HCT116 (cell line): ENCODE data around the gene UCK1.

Experiments
- EGR1 ChIP-seq: IDR thresholded peaks from 2 replicates; pipeline ENCODE4 v1.6.1; 2012; ENCODE audit warnings: low read depth
- EZH2 ChIP-seq: fragments of 200-600 bp; sonication (generic); IDR thresholded peaks from 2 replicates; pipeline ENCODE4 v1.6.1; 2017; ENCODE audit warnings: antibody characterized with exemption, mixed run types
- EZH2phosphoT487 ChIP-seq: fragments of 200-600 bp; IDR thresholded peaks from 2 replicates; pipeline ENCODE4 v1.6.1; 2018; ENCODE audit warnings: antibody characterized with exemption, borderline replicate concordance
- JUND ChIP-seq: IDR thresholded peaks from 2 replicates; pipeline ENCODE4 v1.6.1; 2012
- POLR2A ChIP-seq: IDR thresholded peaks from 2 replicates; pipeline ENCODE4 v1.7.0; 2011; ENCODE audit warnings: borderline replicate concordance; ENCODE audit not compliant: insufficient read depth, insufficient read length; ENCODE audit errors: extremely low read depth
- POLR2AphosphoS5 ChIP-seq: IDR thresholded peaks from 2 replicates; pipeline ENCODE4 v1.6.1; 2011; ENCODE audit warnings: mild to moderate bottlenecking, low read depth, low read length, moderate library complexity
- TCF7L2 ChIP-seq: IDR thresholded peaks from 2 replicates; pipeline ENCODE4 v1.7.0; 2011; ENCODE audit warnings: borderline replicate concordance, inconsistent platforms; ENCODE audit not compliant: insufficient read depth, insufficient read length; ENCODE audit errors: extremely low read depth
- YY1 ChIP-seq: IDR thresholded peaks from 2 replicates; pipeline ENCODE4 v1.6.1; 2011; ENCODE audit warnings: low read length, low read depth, moderate library complexity, mild to moderate bottlenecking; ENCODE audit not compliant: insufficient replicate concordance; ENCODE audit errors: extremely low read depth
- ZFX ChIP-seq: fragments of 450-650 bp; IDR thresholded peaks from 2 replicates; pipeline ENCODE4 v1.6.1; 2017
- TF ChIP-seq, protein P1 (sequence below), 3 experiments: fragments of 200-600 bp in 1 of 3; sonication (generic) in 1 of 3; IDR thresholded peaks in 2 of 3; conservative IDR thresholded peaks in 1 of 3; 2 replicates each; pipeline ENCODE4 v1.5.1; 2012 to 2017; ENCODE audit warnings: low read depth in 2 of 3, low read length in 2 of 3, antibody characterized with exemption in 1 of 3, borderline replicate concordance in 1 of 3, control low read depth in 1 of 3, mild to moderate bottlenecking in 1 of 3, mixed read lengths in 1 of 3, mixed run types in 1 of 3, moderate library complexity in 1 of 3; ENCODE audit not compliant: insufficient read depth in 1 of 3
- TF ChIP-seq, protein P2 (sequence below): IDR thresholded peaks from 2 replicates; pipeline ENCODE4 v1.6.1; 2012; ENCODE audit warnings: low read depth

DNA sequence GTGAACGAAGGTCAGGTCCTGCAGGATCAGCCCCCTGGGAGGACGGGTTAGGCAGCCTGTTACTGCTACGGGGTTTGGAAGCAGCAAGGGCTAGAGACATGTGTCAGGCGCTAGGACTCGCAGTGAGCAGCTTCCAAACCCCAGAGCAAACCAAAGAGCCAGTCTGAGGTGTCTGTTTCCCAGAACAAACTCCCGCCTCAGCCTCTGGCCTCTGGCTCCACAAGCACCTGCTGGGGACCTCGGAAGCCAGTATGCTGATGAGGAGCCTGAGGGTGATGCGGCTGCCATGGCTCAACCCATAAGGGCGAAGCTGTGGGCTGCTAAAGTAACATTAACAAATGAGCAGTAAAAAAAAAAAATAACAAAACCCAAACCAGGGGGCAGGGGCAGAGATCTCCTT lies 49.3 kb upstream of the UCK1 start:
- no peak for TF ChIP-seq JUND
- TF ChIP-seq YY1 = no peak
- TF ChIP-seq POLR2AphosphoS5 = no peak
- TF ChIP-seq, protein P1, sequence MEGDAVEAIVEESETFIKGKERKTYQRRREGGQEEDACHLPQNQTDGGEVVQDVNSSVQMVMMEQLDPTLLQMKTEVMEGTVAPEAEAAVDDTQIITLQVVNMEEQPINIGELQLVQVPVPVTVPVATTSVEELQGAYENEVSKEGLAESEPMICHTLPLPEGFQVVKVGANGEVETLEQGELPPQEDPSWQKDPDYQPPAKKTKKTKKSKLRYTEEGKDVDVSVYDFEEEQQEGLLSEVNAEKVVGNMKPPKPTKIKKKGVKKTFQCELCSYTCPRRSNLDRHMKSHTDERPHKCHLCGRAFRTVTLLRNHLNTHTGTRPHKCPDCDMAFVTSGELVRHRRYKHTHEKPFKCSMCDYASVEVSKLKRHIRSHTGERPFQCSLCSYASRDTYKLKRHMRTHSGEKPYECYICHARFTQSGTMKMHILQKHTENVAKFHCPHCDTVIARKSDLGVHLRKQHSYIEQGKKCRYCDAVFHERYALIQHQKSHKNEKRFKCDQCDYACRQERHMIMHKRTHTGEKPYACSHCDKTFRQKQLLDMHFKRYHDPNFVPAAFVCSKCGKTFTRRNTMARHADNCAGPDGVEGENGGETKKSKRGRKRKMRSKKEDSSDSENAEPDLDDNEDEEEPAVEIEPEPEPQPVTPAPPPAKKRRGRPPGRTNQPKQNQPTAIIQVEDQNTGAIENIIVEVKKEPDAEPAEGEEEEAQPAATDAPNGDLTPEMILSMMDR (IDR thresholded peaks at IDR 0.05 in 2 of 3, conservative IDR thresholded peaks at IDR 0.05 in 1 of 3; ENCODE audit: borderline replicate concordance in 1 of 3, insufficient read depth in 1 of 3, low read depth in 2 of 3, low read length in 2 of 3) = no peak
- no peak for TF ChIP-seq POLR2A
- TF ChIP-seq EGR1 = no peak
- TF ChIP-seq ZFX = no peak
- no peak for TF ChIP-seq TCF7L2
- TF ChIP-seq EZH2phosphoT487 = no peak
- no peak for TF ChIP-seq EZH2
- TF ChIP-seq, protein P2, sequence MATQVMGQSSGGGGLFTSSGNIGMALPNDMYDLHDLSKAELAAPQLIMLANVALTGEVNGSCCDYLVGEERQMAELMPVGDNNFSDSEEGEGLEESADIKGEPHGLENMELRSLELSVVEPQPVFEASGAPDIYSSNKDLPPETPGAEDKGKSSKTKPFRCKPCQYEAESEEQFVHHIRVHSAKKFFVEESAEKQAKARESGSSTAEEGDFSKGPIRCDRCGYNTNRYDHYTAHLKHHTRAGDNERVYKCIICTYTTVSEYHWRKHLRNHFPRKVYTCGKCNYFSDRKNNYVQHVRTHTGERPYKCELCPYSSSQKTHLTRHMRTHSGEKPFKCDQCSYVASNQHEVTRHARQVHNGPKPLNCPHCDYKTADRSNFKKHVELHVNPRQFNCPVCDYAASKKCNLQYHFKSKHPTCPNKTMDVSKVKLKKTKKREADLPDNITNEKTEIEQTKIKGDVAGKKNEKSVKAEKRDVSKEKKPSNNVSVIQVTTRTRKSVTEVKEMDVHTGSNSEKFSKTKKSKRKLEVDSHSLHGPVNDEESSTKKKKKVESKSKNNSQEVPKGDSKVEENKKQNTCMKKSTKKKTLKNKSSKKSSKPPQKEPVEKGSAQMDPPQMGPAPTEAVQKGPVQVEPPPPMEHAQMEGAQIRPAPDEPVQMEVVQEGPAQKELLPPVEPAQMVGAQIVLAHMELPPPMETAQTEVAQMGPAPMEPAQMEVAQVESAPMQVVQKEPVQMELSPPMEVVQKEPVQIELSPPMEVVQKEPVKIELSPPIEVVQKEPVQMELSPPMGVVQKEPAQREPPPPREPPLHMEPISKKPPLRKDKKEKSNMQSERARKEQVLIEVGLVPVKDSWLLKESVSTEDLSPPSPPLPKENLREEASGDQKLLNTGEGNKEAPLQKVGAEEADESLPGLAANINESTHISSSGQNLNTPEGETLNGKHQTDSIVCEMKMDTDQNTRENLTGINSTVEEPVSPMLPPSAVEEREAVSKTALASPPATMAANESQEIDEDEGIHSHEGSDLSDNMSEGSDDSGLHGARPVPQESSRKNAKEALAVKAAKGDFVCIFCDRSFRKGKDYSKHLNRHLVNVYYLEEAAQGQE = no peak
